Left cardiac atrium (tissue), 4 donors: ENCODE results near the gene IFRD2. TPM values are rescaled to one million over a fixed set of nuclear protein-coding genes. Genes with fewer than 3 reads are reported as not detected.

Source experiments
- ATAC-seq, 2 donors: fragments of 200-7000 bp; cut with Tn5 transposase; one replicate each; pipeline ENCODE4 v1.9.1; 2020; ENCODE audit warnings: mild to moderate bottlenecking in 2 of 2, moderate library complexity in 2 of 2
- DNase-seq: peaks from one replicate; pipeline ENCODE4 v3.0.0-alpha.2; 2020
- intact Hi-C, 2 donors: fragments of 100-400 bp; cut with DNase I; formaldehyde crosslinking; loops; one replicate each; pipeline versions ENCODE4 v1.14.1 to v1.15.1; 2022 to 2023
- total RNA-seq, 2 donors: library from RNA; stranded (reverse); fragmentation: NEBNext Ultra II Directional; extraction: Animal tissue kit (Norgen Biotek cat#: 25700); gene quantifications; one replicate each; pipeline ENCODE4 v1.2.1, GENCODE V29; 2021
- donor health status: DM: no; HTN: yes; CAD: no.
- donor health status: DM: no; HTN: yes; CAD: no; lungs with severe emphysema.
- donor health status: DM: yes; HTN: yes; CAD: no.
- donor health status: Dilated cardiomyopathy.

IFRD2 gene
- total RNA-seq, 2 donors from 2014 or later, result 53.1 to 68.8 TPM

DNA sequence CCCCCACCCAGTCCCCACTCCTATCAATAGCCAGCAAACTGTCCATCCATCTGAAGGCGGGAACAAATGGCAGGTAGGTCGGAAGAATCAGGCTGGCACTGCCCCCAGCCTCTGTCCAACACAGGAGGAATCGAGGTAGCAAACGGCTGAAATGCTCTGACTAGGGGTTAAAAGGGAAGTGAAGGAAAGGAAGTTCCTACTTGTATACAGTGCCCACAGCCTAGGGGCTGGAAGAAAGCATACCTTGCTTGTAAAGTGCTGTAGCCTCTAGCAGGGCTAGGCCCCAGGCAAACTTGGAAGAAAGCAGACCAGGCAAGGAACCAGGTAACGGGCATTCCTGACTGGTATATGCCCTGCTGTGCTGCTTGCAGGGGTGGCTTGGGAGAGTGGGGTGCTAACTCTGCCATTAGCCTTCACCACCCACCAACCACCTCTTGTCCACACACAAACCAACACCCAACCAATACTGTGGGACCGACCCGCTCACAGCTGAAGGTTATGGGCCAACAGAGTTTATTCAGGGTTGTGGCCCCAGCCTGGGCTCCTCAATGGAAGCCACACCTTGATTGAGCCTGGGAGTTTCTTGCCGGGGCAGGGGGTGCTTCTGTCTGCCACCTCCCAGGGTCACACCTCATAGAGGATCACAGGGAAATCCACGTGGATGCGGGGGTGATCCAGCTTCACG is 33.4 kb upstream of the IFRD2 start:
- no peak for DNase-seq

GRCh38 chr3:50325113-50325480 is 32.9 kb upstream of the IFRD2 start:
- ATAC-seq (no peak), DNase-seq (no peak)
- intact Hi-C loops, result loop anchor here in 1 of 2 donors (5.0 to 10.0 kb wide), 2 partner anchors 53 to 90 kb away; partner anchors contain the start of gene GNAI2

More for the DNA sequence above, 33.4 kb upstream of the IFRD2 start:
- intact Hi-C loops, result loop anchor here in 1 of 2 donors (5.0 to 10.0 kb wide), 2 partner anchors 53 to 91 kb away; partner anchors contain the start of gene GNAI2
- ATAC-seq, result no peak

- peak; percentile 86 for DNase-seq
- intact Hi-C loops, result loop anchor here in 1 of 2 donors (5.0 to 10.0 kb wide), 2 partner anchors 52 to 90 kb away; partner anchors contain the start of gene GNAI2
- peak in 1 of 2 donors; percentile 10 for ATAC-seq
Observed at GRCh38 chr3:50324351-50325112, 32.3 kb upstream of the IFRD2 start.

DNA sequence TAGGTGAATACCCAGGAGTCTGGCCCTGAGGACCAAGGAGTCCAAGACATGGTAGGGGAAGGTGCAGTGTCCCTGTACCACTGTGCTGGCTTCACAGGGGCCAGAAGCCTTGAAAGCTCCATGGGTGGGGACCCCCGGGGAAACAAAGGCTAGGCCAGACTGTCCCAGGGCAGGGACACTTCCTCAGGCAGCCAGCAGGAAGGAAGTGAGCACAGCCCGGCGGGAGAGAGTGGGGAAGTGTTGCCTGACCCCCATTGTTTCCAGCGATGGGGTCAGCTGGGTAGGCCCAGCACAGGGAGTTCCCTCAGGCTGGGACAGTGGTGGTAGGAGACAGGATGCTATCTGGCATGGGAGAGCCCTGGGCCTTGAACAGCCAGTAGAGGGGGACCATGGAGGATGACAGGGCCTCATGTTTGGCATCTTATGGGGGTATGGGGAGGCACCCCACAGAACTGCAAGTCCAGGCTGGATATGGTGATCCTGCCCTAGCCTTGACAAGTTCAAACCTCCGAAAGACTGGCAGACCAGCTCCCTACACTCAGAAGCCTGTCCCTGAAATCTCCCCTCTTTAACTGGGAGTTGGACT is 31.5 kb upstream of the IFRD2 start:
- ATAC-seq (peak in 1 of 2 donors; percentile 12), DNase-seq (peak; percentile 85)
- intact Hi-C loops, result loop anchor here in 1 of 2 donors (10.0 kb wide), 1 partner anchor 89 kb away; the partner anchor contains the start of gene GNAI2

- peak; percentile 66 for DNase-seq
- peak in 1 of 2 donors; percentile 1 for ATAC-seq
- intact Hi-C loops, result loop anchor here in 1 of 2 donors (10.0 kb wide), 1 partner anchor 88 kb away; the partner anchor contains the start of gene GNAI2
Observed at GRCh38 chr3:50323092-50323600, 30.9 kb upstream of the IFRD2 start.

- intact Hi-C loops, result loop anchor here in 1 of 2 donors (10.0 kb wide), 1 partner anchor 88 kb away; the partner anchor contains the start of gene GNAI2
- DNase-seq, result peak; percentile 88
- ATAC-seq, result peak; percentile 4 to 12
Observed at GRCh38 chr3:50322386-50323091, 30.3 kb upstream of the IFRD2 start, which contains the start of gene HYAL2. HYAL2 (minus strand) TSS chr3:50322745; CDS start chr3:50320489, 2,256 bp downstream.

DNA sequence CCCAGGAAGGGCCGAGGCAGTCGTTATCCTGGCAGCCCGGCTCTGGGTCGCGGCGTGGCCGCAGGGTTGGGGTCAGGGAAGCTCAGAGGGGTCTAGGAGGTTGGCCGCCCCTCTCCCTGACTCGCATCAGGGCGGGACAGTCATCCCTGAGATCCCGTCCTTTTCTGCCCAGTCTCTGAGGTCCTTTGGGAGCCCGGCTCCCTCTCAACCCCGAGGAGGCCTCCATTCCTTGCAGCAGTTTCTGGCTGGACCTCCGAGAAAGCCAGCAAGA is 29.8 kb upstream of the IFRD2 start:
- no peak for ATAC-seq
- DNase-seq, result no peak
- intact Hi-C loops, result loop anchor here in 1 of 2 donors (10.0 kb wide), 1 partner anchor 87 kb away; the partner anchor contains the start of gene GNAI2

DNA sequence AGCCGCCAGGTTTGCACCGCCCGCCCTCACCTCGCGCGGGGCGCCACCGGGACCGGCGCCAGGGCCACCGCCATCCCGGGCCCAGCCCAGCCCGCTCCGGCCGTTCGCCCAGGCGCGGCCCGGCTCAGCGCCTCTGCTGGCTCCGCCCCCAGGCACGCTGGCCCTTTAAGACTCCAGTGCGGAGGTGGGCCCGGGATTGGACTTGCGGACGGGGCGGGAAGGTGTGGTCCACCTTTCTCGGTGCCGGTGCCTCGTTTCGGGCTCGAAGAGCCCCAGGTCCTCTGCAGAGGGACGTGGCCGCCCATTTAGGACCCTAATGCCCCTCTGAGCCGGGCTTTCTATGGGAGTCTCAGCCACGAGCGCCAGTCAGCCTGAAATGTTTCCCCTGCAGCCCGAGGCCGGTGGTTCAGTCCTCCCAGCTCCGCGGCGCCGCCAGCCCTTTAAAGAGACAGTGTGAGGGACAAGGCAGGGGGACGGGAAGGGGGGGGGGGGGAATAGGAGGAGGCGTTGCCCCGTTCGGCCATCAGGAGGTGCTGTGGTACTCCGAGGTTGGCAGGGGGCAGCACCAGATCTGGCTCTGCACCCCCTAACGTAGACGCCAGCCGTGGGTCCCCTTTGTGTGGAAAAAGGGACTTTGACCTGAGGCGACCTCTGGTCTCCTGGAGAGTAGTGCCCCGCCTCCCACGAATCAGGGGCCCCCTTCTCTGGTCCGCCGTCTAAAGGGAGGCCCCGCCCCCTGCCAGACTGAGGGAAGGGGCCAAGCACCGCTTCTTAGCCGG is 29.3 kb upstream of the IFRD2 start:
- peak; percentile 79 to 87 for ATAC-seq
- intact Hi-C loops, result loop anchor here in 1 of 2 donors (10.0 kb wide), 1 partner anchor 87 kb away; the partner anchor contains the start of gene GNAI2
- peak; percentile 93 for DNase-seq

DNA sequence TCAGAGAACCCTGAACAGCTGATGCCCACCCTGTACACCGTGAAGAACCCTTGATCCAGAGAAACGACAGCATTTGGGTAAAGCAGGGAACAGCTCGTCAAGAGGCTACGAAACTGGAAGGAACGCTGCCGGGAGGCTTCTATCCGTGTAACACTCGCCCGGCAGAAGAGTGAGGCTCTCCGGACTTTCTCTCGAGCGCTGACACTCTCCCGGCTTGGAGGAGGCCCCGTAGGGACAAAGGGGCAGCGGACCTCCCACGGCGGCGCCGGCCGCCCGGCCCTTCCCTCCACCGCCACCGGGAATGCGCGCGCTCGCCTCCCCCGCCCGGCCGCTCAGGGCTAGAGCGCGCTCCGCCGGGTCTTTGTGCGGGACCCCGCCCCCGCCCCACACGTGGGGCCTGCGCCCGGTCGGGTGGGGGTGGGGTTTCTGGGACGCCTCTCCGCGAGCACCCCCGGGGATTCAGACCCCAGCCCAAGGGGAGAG is 28.7 kb upstream of the IFRD2 start:
- ATAC-seq (peak; percentile 61 to 83), DNase-seq (peak; percentile 85)
- intact Hi-C loops, result loop anchor here in 1 of 2 donors (10.0 kb wide), 1 partner anchor 86 kb away; the partner anchor contains the start of gene GNAI2

DNA sequence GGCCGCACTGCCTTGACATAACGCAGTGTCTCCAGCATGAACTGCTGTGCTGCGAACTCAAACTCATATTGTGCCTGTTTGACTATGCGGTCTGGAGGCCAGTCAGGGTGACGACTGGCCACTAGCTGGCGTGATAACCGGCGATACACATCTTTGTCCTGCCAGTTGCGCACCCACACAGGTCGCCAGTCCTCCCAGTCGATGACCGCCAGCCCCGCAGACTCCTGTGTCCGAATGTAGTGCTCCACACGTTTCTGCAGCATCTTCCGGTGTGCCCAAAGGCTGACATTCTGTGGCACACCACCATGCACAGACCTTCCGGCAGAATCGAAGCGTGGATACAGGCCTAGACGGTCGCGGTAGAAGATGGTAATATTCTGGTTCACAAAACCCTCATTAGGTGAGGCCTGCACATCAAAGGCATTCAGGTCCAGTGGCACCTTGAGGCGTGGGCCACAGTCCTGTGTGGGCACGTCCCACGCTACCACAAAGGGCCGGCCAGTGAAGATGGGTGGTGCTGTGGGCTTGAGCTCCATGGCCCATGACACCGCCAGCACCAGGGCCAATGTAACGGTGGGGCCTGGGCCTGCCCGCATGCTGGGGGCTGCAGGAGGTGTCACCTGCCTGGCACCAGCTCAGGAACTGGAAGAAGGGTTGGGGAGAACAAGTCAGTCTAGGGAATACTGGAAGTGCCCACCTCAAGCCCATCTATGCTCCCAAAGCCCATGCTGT is 27.8 kb upstream of the IFRD2 start:
- ATAC-seq, result no peak
- no peak for DNase-seq
- intact Hi-C loops, result loop anchor here in 1 of 2 donors (10.0 kb wide), 1 partner anchor 85 kb away; the partner anchor contains the start of gene GNAI2

DNA sequence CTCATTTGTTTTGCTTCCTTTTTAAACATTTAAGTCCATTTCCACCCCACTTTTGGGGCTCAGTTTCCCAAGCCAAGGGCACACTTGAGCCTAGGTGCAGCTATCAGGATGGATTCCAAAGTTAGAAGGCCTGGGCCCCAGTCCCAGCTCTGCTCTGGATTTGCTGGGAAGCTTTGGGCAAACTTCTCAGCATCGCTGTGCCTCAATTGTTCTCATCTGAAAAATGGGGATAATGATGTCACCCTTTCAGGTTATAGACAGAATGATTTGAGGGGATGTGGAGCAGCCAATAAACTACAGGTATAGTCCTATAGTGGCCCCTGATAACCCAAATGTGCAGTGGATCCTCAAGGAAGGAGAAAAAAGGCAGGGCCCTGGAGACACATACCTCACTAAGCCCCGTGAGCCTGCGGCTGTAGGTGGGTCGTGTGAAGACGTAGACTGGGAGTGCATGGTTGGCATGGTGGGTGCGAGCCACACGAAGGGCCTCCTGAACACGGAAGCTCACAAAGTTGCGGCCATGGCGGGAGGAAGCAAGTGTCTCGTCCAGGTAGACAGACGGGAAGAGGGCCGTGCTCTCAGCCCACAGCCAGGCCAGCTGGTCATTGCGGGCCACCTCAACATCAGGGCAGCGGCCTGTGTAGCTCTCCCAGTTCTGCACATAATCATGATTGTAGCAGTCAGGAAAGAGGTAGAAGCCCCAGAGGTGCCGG is 27.1 kb upstream of the IFRD2 start:
- ATAC-seq (no peak), DNase-seq (peak; percentile 23)
- intact Hi-C loops, result no loop called here

DNA sequence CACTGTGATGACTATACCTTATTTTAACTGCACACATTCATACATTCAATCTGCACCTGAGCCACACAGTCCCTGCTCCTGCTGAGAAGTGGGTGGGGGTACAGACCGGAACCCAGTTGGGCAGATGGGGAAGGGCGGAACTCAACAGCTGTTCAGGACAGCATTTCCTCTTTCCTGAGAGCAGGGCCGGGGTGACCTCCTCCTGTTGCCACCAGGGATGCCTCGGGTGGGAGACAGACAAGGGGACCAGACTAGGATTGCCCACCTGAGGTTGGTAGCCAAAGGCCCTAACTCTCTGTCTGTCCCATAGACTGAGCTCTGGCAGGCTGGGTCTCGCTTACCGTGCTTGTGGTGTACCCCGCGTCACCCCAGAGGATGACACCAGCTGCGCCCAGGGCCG is 26.4 kb upstream of the IFRD2 start:
- no peak for DNase-seq
- no peak for ATAC-seq
- intact Hi-C loops, result no loop called here

GRCh38 chr3:50318163-50318562 is 25.9 kb upstream of the IFRD2 start:
- DNase-seq, result no peak

DNA sequence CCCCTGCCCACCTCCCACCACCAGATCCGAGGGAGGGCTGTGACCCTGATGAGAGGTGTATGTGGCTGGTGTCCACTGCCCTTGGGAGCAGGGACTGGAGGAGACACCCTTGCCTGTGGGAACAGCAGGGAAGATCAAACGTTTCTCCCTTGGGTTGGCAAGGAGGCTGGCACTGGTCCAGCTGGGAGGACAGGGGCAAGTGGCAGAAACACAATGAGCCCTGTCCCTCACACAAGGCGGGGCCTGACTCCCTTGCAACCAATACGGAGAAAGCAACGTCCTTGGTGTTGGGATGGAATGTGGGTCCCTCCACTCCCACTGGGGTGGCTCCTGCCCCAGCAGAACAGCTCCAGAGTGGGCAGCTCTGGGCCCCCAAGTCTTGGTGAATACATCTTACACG is 25.1 kb upstream of the IFRD2 start:
- DNase-seq, result no peak
- ATAC-seq, result no peak
- intact Hi-C loops, result no loop called here

More at GRCh38 chr3:50318163-50318562, 25.9 kb upstream of the IFRD2 start:
- no peak for ATAC-seq
- intact Hi-C loops, result no loop called here

DNA sequence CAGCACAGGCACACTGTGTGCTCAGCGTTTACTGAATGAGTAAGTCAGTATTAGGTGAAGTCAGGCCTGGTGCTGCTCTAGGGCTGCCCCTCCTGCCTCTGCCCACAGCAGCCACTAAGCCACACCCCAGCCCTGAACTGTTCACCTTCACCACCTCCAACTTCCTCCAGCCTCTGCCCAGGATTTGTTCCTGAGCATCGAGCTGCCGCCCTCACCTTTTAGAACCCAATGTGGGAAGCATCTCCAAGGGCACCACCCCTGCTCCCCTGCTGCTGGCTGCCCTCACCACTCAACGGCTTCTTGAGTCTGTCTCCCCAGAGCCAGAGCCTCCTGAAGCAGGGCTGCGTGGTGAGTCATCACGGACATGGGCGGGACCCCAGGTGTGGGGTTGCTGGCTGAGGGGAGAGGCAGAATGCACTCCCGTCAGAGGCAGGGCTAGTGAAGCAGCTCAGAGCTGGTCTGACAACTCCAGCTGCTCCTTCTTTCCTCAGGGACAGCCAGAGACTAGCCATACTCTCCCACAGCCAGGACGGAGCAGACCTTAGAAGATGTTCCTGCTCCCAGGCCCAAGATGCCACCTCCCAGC is 24.5 kb upstream of the IFRD2 start:
- peak; percentile 66 for DNase-seq
- peak in 1 of 2 donors; percentile 54 for ATAC-seq
- intact Hi-C loops, result no loop called here

GRCh38 chr3:50314816-50315215 is 22.6 kb upstream of the IFRD2 start:
- no peak for DNase-seq

More at GRCh38 chr3:50314816-50315215, 22.6 kb upstream of the IFRD2 start:
- intact Hi-C loops, result no loop called here
- ATAC-seq, result no peak
